NOMO-1 (cell line): Measurements from ENCODE around the gene RAF1.
"Not testable (repeated sequence)": the region's sequence is repeated elsewhere in the genome, so short reads cannot be mapped to it uniquely, and the experiment has no call there.

Source experiments
- DNase-seq, 2 experiments: peaks; one replicate each; lab custom pipeline; 2025; ENCODE audit not compliant: unreplicated experiment in 2 of 2; lab: John Stamatoyannopoulos, UW

Gene RAF1

GRCh38 chr3:12566976-12567375 is 96.9 kb downstream of the RAF1 start:
- DNase-seq: no peak

- DNase-seq: no peak
These were observed 101.5 kb downstream of the RAF1 start for GRCh38 chr3:12562451-12562850.

GRCh38 chr3:12561397-12561796 is 102.5 kb downstream of the RAF1 start:
- DNase-seq: no peak

- DNase-seq: peak in 1 of 2 experiments; percentile 65
These were observed 103.3 kb downstream of the RAF1 start for GRCh38 chr3:12560505-12561190.

- no peak for DNase-seq
These were observed 104.4 kb downstream of the RAF1 start for GRCh38 chr3:12559520-12559919.

GRCh38 chr3:12558706-12559105 is 105.2 kb downstream of the RAF1 start:
- no peak for DNase-seq

GRCh38 chr3:12557473-12558100 is 106.3 kb downstream of the RAF1 start:
- peak; percentile 14 to 57 for DNase-seq

GRCh38 chr3:12556690-12557472 is 107.0 kb downstream of the RAF1 start, which contains the start of gene MKRN2:
Gene MKRN2, plus strand, starts transcription at chr3:12557087. Its CDS starts 64 bp downstream, at chr3:12557151.
- DNase-seq: peak; percentile 68 to 92

- peak in 1 of 2 experiments; percentile 28 for DNase-seq
These were observed 107.6 kb downstream of the RAF1 start for GRCh38 chr3:12556314-12556689.

GRCh38 chr3:12553921-12554391 is 110.0 kb downstream of the RAF1 start:
- no peak for DNase-seq

GRCh38 chr3:12549971-12550760 is 113.8 kb downstream of the RAF1 start:
- DNase-seq: no peak

- DNase-seq: no peak
These were observed 118.5 kb downstream of the RAF1 start, which contains the start of gene MKRN2OS for GRCh38 chr3:12545473-12545791. Gene MKRN2OS, minus strand, starts transcription at chr3:12545499. Its CDS starts 35 bp downstream, at chr3:12545464.

GRCh38 chr3:12544652-12545472 is 119.1 kb downstream of the RAF1 start:
- no peak for DNase-seq

GRCh38 chr3:12543497-12543896 is 120.4 kb downstream of the RAF1 start:
- not testable (repeated sequence) for DNase-seq

GRCh38 chr3:12541625-12542024 is 122.3 kb downstream of the RAF1 start:
- no peak for DNase-seq

- no peak for DNase-seq
These were observed 127.5 kb downstream of the RAF1 start for GRCh38 chr3:12536423-12536822.
